SK-N-SH treated with all-trans-retinoic acid at 6 μM for 48 hours (cell line): ENCODE measurements around the gene ST6GAL1.

ENCODE experiments used
- ATAC-seq: fragments of 200-7000 bp; cut with Tn5 transposase; 3 replicates; pipeline ENCODE4 v1.9.1; 2020; ENCODE audit warnings: mild to moderate bottlenecking, moderate library complexity
- ARNTL ChIP-seq: fragments of 450-650 bp; formaldehyde crosslinking; IDR thresholded peaks from 2 replicates; pipeline ENCODE4 v1.5.0; 2020; ENCODE audit warnings: low read depth, mild to moderate bottlenecking, moderate library complexity, borderline replicate concordance
- BACH2 ChIP-seq: fragments of 250-450 bp; sonication (Bioruptor Pico); IDR thresholded peaks from 2 replicates; pipeline ENCODE4 v1.9.0; 2021; ENCODE audit warnings: mild to moderate bottlenecking, borderline replicate concordance
- CREB5 ChIP-seq: fragments of 250-450 bp; sonication (Bioruptor Pico); IDR thresholded peaks from 2 replicates; pipeline ENCODE4 v1.5.1; 2020; ENCODE audit warnings: low read depth, mild to moderate bottlenecking, moderate library complexity
- CSDC2 ChIP-seq: fragments of 250-450 bp; sonication (Bioruptor Pico); IDR thresholded peaks from 2 replicates; pipeline ENCODE4 v1.5.0; 2020; ENCODE audit warnings: mild to moderate bottlenecking, moderate library complexity
- CSRNP3 ChIP-seq: fragments of 250-450 bp; sonication (Bioruptor Pico); IDR thresholded peaks from 2 replicates; pipeline ENCODE4 v1.5.1; 2021; ENCODE audit warnings: mild to moderate bottlenecking, moderate library complexity
- ESRRG ChIP-seq: fragments of 250-450 bp; sonication (Bioruptor Pico); IDR thresholded peaks from 2 replicates; pipeline ENCODE4 v1.6.1; 2021; ENCODE audit warnings: mild to moderate bottlenecking
- GLIS3 ChIP-seq: fragments of 250-450 bp; sonication (Bioruptor Pico); IDR thresholded peaks from 2 replicates; pipeline ENCODE4 v1.5.0; 2020; ENCODE audit warnings: mild to moderate bottlenecking, moderate library complexity
- ISL1 ChIP-seq: fragments of 250-450 bp; sonication (Bioruptor Pico); IDR thresholded peaks from 2 replicates; pipeline ENCODE4 v2.1.2; 2022; ENCODE audit warnings: mild to moderate bottlenecking, moderate library complexity
- OSR1 ChIP-seq: fragments of 250-450 bp; sonication (Bioruptor Pico); IDR thresholded peaks from 2 replicates; pipeline ENCODE4 v1.8.0; 2022; ENCODE audit warnings: moderate library complexity, mild to moderate bottlenecking, inconsistent platforms
- POU6F1 ChIP-seq: fragments of 250-450 bp; sonication (Bioruptor Pico); IDR thresholded peaks from 2 replicates; pipeline ENCODE4 v1.8.0; 2021; ENCODE audit warnings: low read depth, mild to moderate bottlenecking, moderate library complexity, borderline replicate concordance
- PPARA ChIP-seq: fragments of 250-450 bp; sonication (Bioruptor Pico); IDR thresholded peaks from 2 replicates; pipeline ENCODE4 v1.5.0; 2020; ENCODE audit warnings: mild to moderate bottlenecking, borderline replicate concordance
- RARB ChIP-seq: fragments of 250-450 bp; sonication (Bioruptor Pico); IDR thresholded peaks from 2 replicates; pipeline ENCODE4 v1.8.0; 2021; ENCODE audit warnings: mild to moderate bottlenecking, moderate library complexity
- SNAI2 ChIP-seq: fragments of 250-450 bp; sonication (Bioruptor Pico); IDR thresholded peaks from 2 replicates; pipeline ENCODE4 v1.5.0; 2020; ENCODE audit warnings: mild to moderate bottlenecking, moderate library complexity
- TCF4 ChIP-seq: fragments of 250-450 bp; sonication (Bioruptor Pico); IDR thresholded peaks from 2 replicates; pipeline ENCODE4 v1.8.0; 2021; ENCODE audit warnings: mild to moderate bottlenecking, moderate library complexity, borderline replicate concordance
- TOX ChIP-seq: fragments of 250-450 bp; sonication (Bioruptor Pico); IDR thresholded peaks from 2 replicates; pipeline ENCODE4 v1.8.0; 2021; ENCODE audit warnings: mild to moderate bottlenecking, moderate library complexity, borderline replicate concordance
- ZC3H10 ChIP-seq: fragments of 250-450 bp; sonication (Bioruptor Pico); IDR thresholded peaks from 2 replicates; pipeline ENCODE4 v1.5.1; 2021; ENCODE audit warnings: mild to moderate bottlenecking, moderate library complexity
- ZFP3 ChIP-seq: fragments of 250-450 bp; sonication (Bioruptor Pico); IDR thresholded peaks from 2 replicates; pipeline ENCODE4 v1.5.0; 2020; ENCODE audit warnings: mild to moderate bottlenecking, moderate library complexity
- ZFP30 ChIP-seq: fragments of 450-650 bp; formaldehyde crosslinking; IDR thresholded peaks from 2 replicates; pipeline ENCODE4 v1.5.0; 2022; ENCODE audit warnings: mild to moderate bottlenecking, moderate library complexity
- ZNF565 ChIP-seq: fragments of 450-650 bp; formaldehyde crosslinking; conservative IDR thresholded peaks from 2 replicates; pipeline ENCODE4 v1.5.0; 2020; ENCODE audit warnings: low read depth, mild to moderate bottlenecking, moderate library complexity
- ZNF70 ChIP-seq: fragments of 450-650 bp; formaldehyde crosslinking; IDR thresholded peaks from 2 replicates; pipeline ENCODE4 v1.5.0; 2020; ENCODE audit warnings: mild to moderate bottlenecking, moderate library complexity
- ZNF8 ChIP-seq: fragments of 450-650 bp; formaldehyde crosslinking; IDR thresholded peaks from 2 replicates; pipeline ENCODE4 v1.5.0; 2020; ENCODE audit warnings: mild to moderate bottlenecking, moderate library complexity

ST6GAL1 gene

GRCh38 chr3:186971578-186971977, 41.3 kb downstream of the ST6GAL1 start:
- no peak for ATAC-seq
- TF ChIP-seq POU6F1 (CRISPR knock-in tag) (no peak), SNAI2 (CRISPR knock-in tag) (no peak), TOX (no peak), ESRRG (CRISPR knock-in tag) (no peak), CSDC2 (CRISPR knock-in tag) (no peak)
- TF ChIP-seq, all 23 proteins: peak for 0

GRCh38 chr3:186973702-186974101, 43.4 kb downstream of the ST6GAL1 start:
- no peak for ATAC-seq
- no peak for TF ChIP-seq CREB5 (CRISPR knock-in tag)
- TF ChIP-seq PPARA (CRISPR knock-in tag): no peak
- no peak for TF ChIP-seq OSR1 (CRISPR knock-in tag)
- no peak for TF ChIP-seq ZC3H10 (CRISPR knock-in tag)
- no peak for TF ChIP-seq ZNF8 (CRISPR knock-in tag)
- no peak for TF ChIP-seq ZFP3 (CRISPR knock-in tag)
- TF ChIP-seq RARB (CRISPR knock-in tag): no peak
- TF ChIP-seq ARNTL (CRISPR knock-in tag): no peak
- TF ChIP-seq ZNF565 (CRISPR knock-in tag): no peak
- TF ChIP-seq ZFP30: no peak
- no peak for TF ChIP-seq ISL1
- TF ChIP-seq CSDC2 (CRISPR knock-in tag): no peak
- no peak for TF ChIP-seq CSRNP3 (CRISPR knock-in tag)
- no peak for TF ChIP-seq BACH2 (CRISPR knock-in tag)

GRCh38 chr3:186974824-186975313, 44.5 kb downstream of the ST6GAL1 start:
- TF ChIP-seq ZC3H10 (CRISPR knock-in tag) (no peak), TOX (no peak), CSDC2 (CRISPR knock-in tag) (no peak), ZFP3 (CRISPR knock-in tag) (no peak), ZNF8 (CRISPR knock-in tag) (no peak), RARB (CRISPR knock-in tag) (no peak), GLIS3 (CRISPR knock-in tag) (no peak), ARNTL (CRISPR knock-in tag) (no peak), ZNF565 (CRISPR knock-in tag) (no peak), OSR1 (CRISPR knock-in tag) (no peak)
- ATAC-seq: no peak

GRCh38 chr3:186975726-186976125, 45.4 kb downstream of the ST6GAL1 start:
- ATAC-seq: no peak
- no peak for TF ChIP-seq SNAI2 (CRISPR knock-in tag)
- no peak for TF ChIP-seq ESRRG (CRISPR knock-in tag)
- TF ChIP-seq OSR1 (CRISPR knock-in tag): no peak
- TF ChIP-seq GLIS3 (CRISPR knock-in tag): no peak
- TF ChIP-seq POU6F1 (CRISPR knock-in tag): no peak
- TF ChIP-seq ZFP3 (CRISPR knock-in tag): no peak
- no peak for TF ChIP-seq TCF4 (CRISPR knock-in tag)
- TF ChIP-seq ZNF70 (CRISPR knock-in tag): no peak
- TF ChIP-seq ISL1: no peak
- no peak for TF ChIP-seq ZNF8 (CRISPR knock-in tag)
- TF ChIP-seq TOX: no peak
- no peak for TF ChIP-seq ZNF565 (CRISPR knock-in tag)
- TF ChIP-seq CSRNP3 (CRISPR knock-in tag): no peak
